ENCODE measurements around the gene UXS1. TPM values are rescaled to one million over a fixed set of nuclear protein-coding genes. Genes with fewer than 3 reads are reported as not detected.

UXS1 gene
- polyA plus RNA-seq, 3 donors, result 23.4 to 33.8 (median 29.3) TPM

DNA sequence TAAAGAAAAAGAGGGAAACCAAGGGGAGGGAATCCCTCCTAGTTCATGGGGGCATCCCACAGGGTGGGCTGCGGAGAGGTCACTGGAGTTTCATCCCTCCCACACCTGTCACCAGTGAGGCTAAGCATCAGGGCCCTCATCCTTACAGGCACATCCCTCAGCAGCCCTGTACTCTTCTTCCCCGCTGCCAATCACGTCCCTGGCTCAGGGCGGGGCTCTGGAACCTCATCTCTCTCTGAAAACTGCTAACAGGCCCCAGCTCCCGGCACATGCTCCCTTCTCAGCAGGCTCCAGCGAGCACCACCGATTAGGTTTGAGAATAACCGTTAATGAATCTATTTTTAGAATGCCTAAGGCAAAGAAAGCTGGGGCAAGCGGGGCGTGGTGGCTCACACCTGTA lies 13.0 kb downstream of the UXS1 start:
- Histone ChIP-seq H3K9ac (ENCODE audit: insufficient read depth, low read length, poor library complexity, severe bottlenecking) (no peak overlapping the region), H3K27me3 (ENCODE audit: control insufficient read depth in 2 of 2, insufficient read depth in 2 of 2, low read length in 2 of 2) (no peaks in the 10 kb centered on the region), H3K4me3 (replicated peaks in 1 of 3; ENCODE audit: low read depth in 2 of 3, low read length in 3 of 3) (no peak overlapping the region), H2AFZ (ENCODE audit: insufficient read depth, low read depth, low read length, poor library complexity, severe bottlenecking) (no peak overlapping the region), H3K27ac (ENCODE audit: low read depth in 1 of 2, low read length in 2 of 2) (no peak overlapping the region), H3K4me1 (ENCODE audit: control insufficient read depth in 1 of 2, insufficient read depth in 2 of 2, low read length in 2 of 2) (peaks cover 11 to 26% of the 10 kb centered on the region in 2 donors), H4K20me1 (ENCODE audit: insufficient read depth, low read length) (peaks cover 44% of the 10 kb centered on the region), H3K36me3 (replicated peaks in 1 of 2; ENCODE audit: control insufficient read depth in 1 of 2, insufficient read depth in 2 of 2, low read length in 2 of 2) (peaks cover 0 to 14% of the 10 kb centered on the region in 2 donors), H3K9me3 (replicated peaks in 1 of 2; ENCODE audit: control insufficient read depth in 1 of 2, insufficient read depth in 1 of 2, low read length in 2 of 2) (no peaks in the 10 kb centered on the region), H3K79me2 (ENCODE audit: insufficient read depth, low read length) (peaks cover 95% of the 10 kb centered on the region), H3K4me2 (replicated peaks; ENCODE audit: extremely low read depth, low read length, poor library complexity, severe bottlenecking) (no peak overlapping the region)
- H3K27me3 Mint-ChIP-seq (ENCODE audit: low read depth in 3 of 3), result peaks cover 0 to 2% (median 0%) of the 10 kb centered on the region in 3 donors
- TF ChIP-seq, protein P1, sequence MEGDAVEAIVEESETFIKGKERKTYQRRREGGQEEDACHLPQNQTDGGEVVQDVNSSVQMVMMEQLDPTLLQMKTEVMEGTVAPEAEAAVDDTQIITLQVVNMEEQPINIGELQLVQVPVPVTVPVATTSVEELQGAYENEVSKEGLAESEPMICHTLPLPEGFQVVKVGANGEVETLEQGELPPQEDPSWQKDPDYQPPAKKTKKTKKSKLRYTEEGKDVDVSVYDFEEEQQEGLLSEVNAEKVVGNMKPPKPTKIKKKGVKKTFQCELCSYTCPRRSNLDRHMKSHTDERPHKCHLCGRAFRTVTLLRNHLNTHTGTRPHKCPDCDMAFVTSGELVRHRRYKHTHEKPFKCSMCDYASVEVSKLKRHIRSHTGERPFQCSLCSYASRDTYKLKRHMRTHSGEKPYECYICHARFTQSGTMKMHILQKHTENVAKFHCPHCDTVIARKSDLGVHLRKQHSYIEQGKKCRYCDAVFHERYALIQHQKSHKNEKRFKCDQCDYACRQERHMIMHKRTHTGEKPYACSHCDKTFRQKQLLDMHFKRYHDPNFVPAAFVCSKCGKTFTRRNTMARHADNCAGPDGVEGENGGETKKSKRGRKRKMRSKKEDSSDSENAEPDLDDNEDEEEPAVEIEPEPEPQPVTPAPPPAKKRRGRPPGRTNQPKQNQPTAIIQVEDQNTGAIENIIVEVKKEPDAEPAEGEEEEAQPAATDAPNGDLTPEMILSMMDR (IDR thresholded peaks at IDR 0.05), result no peak
- 91% methylated on average over 9 of the region's 10 CpGs for WGBS (ENCODE audit: insufficient coverage)
- no peak for DNase-seq
- H3K9me3 Mint-ChIP-seq, result no peaks in the 10 kb centered on the region
- H3K27ac Mint-ChIP-seq, result no peak overlapping the region
- H3K36me3 Mint-ChIP-seq, result peaks cover 12 to 17% of the 10 kb centered on the region in 2 donors
- H3K4me1 Mint-ChIP-seq, result peaks cover 30% of the 10 kb centered on the region
- intact Hi-C loops (cut with micrococcal nuclease), result no loop called here
- no peak overlapping the region for H3K4me3 Mint-ChIP-seq

- Mint-ChIP-seq H3K27ac (no peak overlapping the region), H3K27me3 (ENCODE audit: low read depth in 3 of 3) (peaks cover 0 to 1% (median 0%) of the 10 kb centered on the region in 3 donors), H3K4me3 (no peak overlapping the region), H3K36me3 (peaks cover 9 to 17% of the 10 kb centered on the region in 2 donors), H3K4me1 (peaks cover 27% of the 10 kb centered on the region), H3K9me3 (no peaks in the 10 kb centered on the region)
- Histone ChIP-seq H4K20me1 (ENCODE audit: insufficient read depth, low read length) (peaks cover 48% of the 10 kb centered on the region), H3K4me2 (replicated peaks; ENCODE audit: extremely low read depth, low read length, poor library complexity, severe bottlenecking) (no peak overlapping the region), H3K9ac (ENCODE audit: insufficient read depth, low read length, poor library complexity, severe bottlenecking) (no peak overlapping the region), H3K9me3 (replicated peaks in 1 of 2; ENCODE audit: control insufficient read depth in 1 of 2, insufficient read depth in 1 of 2, low read length in 2 of 2) (no peaks in the 10 kb centered on the region), H3K4me1 (ENCODE audit: control insufficient read depth in 1 of 2, insufficient read depth in 2 of 2, low read length in 2 of 2) (peaks cover 11 to 26% of the 10 kb centered on the region in 2 donors), H3K27me3 (ENCODE audit: control insufficient read depth in 2 of 2, insufficient read depth in 2 of 2, low read length in 2 of 2) (no peaks in the 10 kb centered on the region), H2AFZ (ENCODE audit: insufficient read depth, low read depth, low read length, poor library complexity, severe bottlenecking) (no peak overlapping the region), H3K36me3 (replicated peaks in 1 of 2; ENCODE audit: control insufficient read depth in 1 of 2, insufficient read depth in 2 of 2, low read length in 2 of 2) (peaks cover 0 to 14% of the 10 kb centered on the region in 2 donors), H3K79me2 (ENCODE audit: insufficient read depth, low read length) (peaks cover 95% of the 10 kb centered on the region), H3K27ac (ENCODE audit: low read depth in 1 of 2, low read length in 2 of 2) (no peak overlapping the region), H3K4me3 (replicated peaks in 1 of 3; ENCODE audit: low read depth in 2 of 3, low read length in 3 of 3) (no peak overlapping the region)
- intact Hi-C loops (cut with micrococcal nuclease), result no loop called here
- WGBS (ENCODE audit: insufficient coverage), result no CpG with 5 or more reads among the region's 5 CpGs
- TF ChIP-seq, protein P1 (IDR thresholded peaks at IDR 0.05), result no peak
- DNase-seq, result no peak
Observed at GRCh38 chr2:106180602-106181001, 13.5 kb downstream of the UXS1 start.

Data from CD14-positive monocyte (primary cell).